GM12864 (cell line): ENCODE measurements around the gene ANGPTL8.

ENCODE experiments used
- DNase-seq: peaks from one replicate; pipeline ENCODE4 v3.0.0-alpha.2; 2011; ENCODE audit warnings: low read depth
- H3K4me3 ChIP-seq: 2 replicates; pipeline ENCODE4 v1.5.1; 2011; ENCODE audit warnings: mild to moderate bottlenecking, low read depth, low read length, control low read depth
- CTCF ChIP-seq: IDR thresholded peaks from 2 replicates; pipeline ENCODE4 v1.5.1; 2011; ENCODE audit warnings: low read depth, mild to moderate bottlenecking, moderate library complexity, low read length, control low read depth, inconsistent platforms; ENCODE audit errors: missing control alignments

ANGPTL8 gene

GRCh38 chr19:11243798-11244169 is 4.4 kb downstream of the ANGPTL8 start:
- TF ChIP-seq CTCF, result no peak
- DNase-seq, result no peak
- no peak overlapping the region for H3K4me3 ChIP-seq

GRCh38 chr19:11244846-11245589 is 5.6 kb downstream of the ANGPTL8 start:
- TF ChIP-seq CTCF, result no peak
- no peak for DNase-seq
- no peak overlapping the region for H3K4me3 ChIP-seq

GRCh38 chr19:11246941-11247340 is 7.5 kb downstream of the ANGPTL8 start:
- no peak for TF ChIP-seq CTCF

GRCh38 chr19:11247391-11247790 is 8.0 kb downstream of the ANGPTL8 start:
- no peak for TF ChIP-seq CTCF
- no peak overlapping the region for H3K4me3 ChIP-seq
- DNase-seq, result no peak

More at GRCh38 chr19:11246941-11247340, 7.5 kb downstream of the ANGPTL8 start:
- no peak overlapping the region for H3K4me3 ChIP-seq
- DNase-seq, result no peak

GRCh38 chr19:11247934-11248333 is 8.5 kb downstream of the ANGPTL8 start:
- no peak for TF ChIP-seq CTCF
- H3K4me3 ChIP-seq, result no peak overlapping the region
- no peak for DNase-seq

- no peak overlapping the region for H3K4me3 ChIP-seq
- TF ChIP-seq CTCF, result no peak
- no peak for DNase-seq
Measured at GRCh38 chr19:11248852-11249251, 9.4 kb downstream of the ANGPTL8 start.

- no peak for DNase-seq
- TF ChIP-seq CTCF, result no peak
- no peak overlapping the region for H3K4me3 ChIP-seq
Measured at GRCh38 chr19:11251217-11251616, 11.8 kb downstream of the ANGPTL8 start.
